Neural cell (in vitro differentiated cells): ENCODE measurements around the gene TTLL5. TPM values are rescaled to one million over a fixed set of nuclear protein-coding genes. Genes with fewer than 3 reads are reported as not detected.
A peak's percentile ranks its signal among the peaks of the same experiment; 100 is the strongest.

Experiments used
- H2AFZ ChIP-seq: fragments of 200-600, 300-800 bp; sonication (generic), shearing (Covaris generic); 2 replicates; pipeline ENCODE4 v1.6.0; 2014; ENCODE audit warnings: low read depth, mild to moderate bottlenecking, antibody characterized with exemption, low read length, moderate library complexity
- H3F3A ChIP-seq: fragments of 200-600 bp; shearing (Covaris generic); 2 replicates; pipeline ENCODE4 v1.6.1; 2016; ENCODE audit warnings: mild to moderate bottlenecking, moderate library complexity, mixed read lengths, antibody characterized with exemption, low read length; ENCODE audit not compliant: insufficient read depth, poor library complexity, severe bottlenecking
- H3K27ac ChIP-seq: fragments of 200-600, 300-800 bp; sonication (generic), shearing (Covaris generic); 2 replicates; pipeline ENCODE4 v1.5.1; 2014; ENCODE audit warnings: mild to moderate bottlenecking, low read length, moderate library complexity
- H3K27me3 ChIP-seq: fragments of 300-800, 200-600 bp; sonication (generic), shearing (Covaris generic); 2 replicates; pipeline ENCODE4 v1.6.0; 2014; ENCODE audit warnings: mild to moderate bottlenecking, low read depth, low read length, moderate library complexity; ENCODE audit not compliant: insufficient read depth
- H3K36me3 ChIP-seq: fragments of 300-800, 200-600 bp; sonication (generic), shearing (Covaris generic); 2 replicates; pipeline ENCODE4 v1.5.1; 2014; ENCODE audit warnings: mild to moderate bottlenecking, antibody characterized with exemption, low read length, moderate library complexity; ENCODE audit not compliant: insufficient read depth
- H3K4me2 ChIP-seq: fragments of 300-800, 200-600 bp; sonication (generic), shearing (Covaris generic); 2 replicates; pipeline ENCODE4 v1.6.0; 2014; ENCODE audit warnings: mild to moderate bottlenecking, low read length
- H3K4me3 ChIP-seq: fragments of 300-800, 200-600 bp; sonication (generic), shearing (Covaris generic); 2 replicates; pipeline ENCODE4 v1.5.1; 2014; ENCODE audit warnings: mild to moderate bottlenecking, low read length, moderate library complexity
- H3K79me2 ChIP-seq: fragments of 200-600 bp; shearing (Covaris generic); replicated peaks from 2 replicates; pipeline ENCODE4 v1.6.0; 2014; ENCODE audit warnings: mild to moderate bottlenecking, low read length, moderate library complexity; ENCODE audit not compliant: insufficient read depth
- H3K9ac ChIP-seq: fragments of 300-800, 200-600 bp; sonication (generic), shearing (Covaris generic); 2 replicates; pipeline ENCODE4 v1.6.1; 2016; ENCODE audit warnings: mild to moderate bottlenecking, low read length, mixed read lengths
- H3K9me2 ChIP-seq: fragments of 200-600 bp; shearing (Covaris generic); 2 replicates; pipeline ENCODE4 v1.6.1; 2016; ENCODE audit warnings: mild to moderate bottlenecking, low read length, mixed read lengths; ENCODE audit not compliant: insufficient read depth
- H3K9me3 ChIP-seq: fragments of 200-600, 300-800 bp; sonication (generic), shearing (Covaris generic); 2 replicates; pipeline ENCODE4 v1.6.1; 2016; ENCODE audit warnings: mild to moderate bottlenecking, mixed run types, low read length, moderate library complexity, mixed read lengths
- H4K20me1 ChIP-seq: fragments of 200-600 bp; shearing (Covaris generic); 2 replicates; pipeline ENCODE4 v1.6.1; 2016; ENCODE audit warnings: mild to moderate bottlenecking, mixed run types; ENCODE audit not compliant: insufficient read depth
- CTCF ChIP-seq: fragments of 450-650 bp; IDR thresholded peaks from 2 replicates; pipeline ENCODE4 v1.5.1; 2014; ENCODE audit warnings: antibody characterized with exemption, mild to moderate bottlenecking, moderate library complexity; ENCODE audit not compliant: poor library complexity, severe bottlenecking
- EP300 ChIP-seq: fragments of 450-650 bp; conservative IDR thresholded peaks from 2 replicates; pipeline ENCODE4 v1.6.1; 2014; ENCODE audit warnings: antibody characterized with exemption, mild to moderate bottlenecking, moderate library complexity; ENCODE audit not compliant: poor library complexity, severe bottlenecking
- EZH2 ChIP-seq: fragments of 200-600, 300-800 bp; shearing (Covaris generic), sonication (generic); IDR thresholded peaks from 2 replicates; pipeline ENCODE4 v1.6.1; 2014; ENCODE audit warnings: antibody characterized with exemption, low read length, borderline replicate concordance, mild to moderate bottlenecking; ENCODE audit not compliant: insufficient read depth, poor library complexity, severe bottlenecking
- MXI1 ChIP-seq: fragments of 450-650 bp; conservative IDR thresholded peaks from 2 replicates; pipeline ENCODE4 v1.6.1; 2014; ENCODE audit warnings: antibody characterized with exemption, mild to moderate bottlenecking; ENCODE audit not compliant: poor library complexity, severe bottlenecking
- POLR2AphosphoS5 ChIP-seq: IDR thresholded peaks from 2 replicates; pipeline ENCODE4 v1.6.1; 2012
- RAD21 ChIP-seq: fragments of 450-650 bp; conservative IDR thresholded peaks from 2 replicates; pipeline ENCODE4 v1.6.1; 2014; ENCODE audit warnings: antibody characterized with exemption, mild to moderate bottlenecking, moderate library complexity
- REST ChIP-seq: IDR thresholded peaks from 2 replicates; pipeline ENCODE4 v1.6.1; 2012; ENCODE audit warnings: borderline replicate concordance
- TAF1 ChIP-seq: IDR thresholded peaks from 2 replicates; pipeline ENCODE4 v1.6.1; 2012; ENCODE audit warnings: low read depth
- polyA plus RNA-seq: library from polyadenylated mRNA; depleted of rRNA; stranded (reverse); fragments of >200 nt; gene quantifications from 2 replicates; pipeline ENCODE4 v1.2.3, GENCODE V29; 2014

TTLL5 gene
- polyA plus RNA-seq, 1 donor from 2014 or later = 8.2 TPM

- Histone ChIP-seq H3K36me3 (no peaks in the 10 kb centered on the region), H4K20me1 (no peaks in the 10 kb centered on the region), H3K9ac (no peak overlapping the region), H3K4me3 (no peak overlapping the region), H3K27ac (no peak overlapping the region), H2AFZ (no peak overlapping the region), H3K9me3 (no peaks in the 10 kb centered on the region), H3F3A (no peaks in the 10 kb centered on the region), H3K9me2 (no peaks in the 10 kb centered on the region), H3K27me3 (no peaks in the 10 kb centered on the region), H3K4me2 (no peak overlapping the region), H3K79me2 (peaks cover 27% of the 10 kb centered on the region)
- TF ChIP-seq POLR2AphosphoS5 (no peak), MXI1 (no peak), EP300 (no peak), EZH2 (no peak), TAF1 (no peak), REST (no peak), RAD21 (no peak), CTCF (no peak)
Observed at GRCh38 chr14:75657331-75657730, 3.7 kb upstream of the TTLL5 start.

GRCh38 chr14:75658957-75659356 is 2.1 kb upstream of the TTLL5 start:
- Histone ChIP-seq H3K9ac (no peak overlapping the region), H3K27ac (no peak overlapping the region), H3K36me3 (no peaks in the 10 kb centered on the region), H4K20me1 (no peaks in the 10 kb centered on the region), H3K79me2 (peaks cover 27% of the 10 kb centered on the region), H2AFZ (no peak overlapping the region), H3K9me3 (no peaks in the 10 kb centered on the region), H3K9me2 (no peaks in the 10 kb centered on the region), H3K27me3 (no peaks in the 10 kb centered on the region), H3K4me3 (peak overlapping the region; percentile 40), H3K4me2 (no peak overlapping the region), H3F3A (no peaks in the 10 kb centered on the region)
- TF ChIP-seq REST (no peak), POLR2AphosphoS5 (no peak), MXI1 (no peak), TAF1 (no peak)
